Smooth muscle cell (in vitro differentiated cells): ENCODE measurements around the gene NUFIP2. TPM values are rescaled to one million over a fixed set of nuclear protein-coding genes. Genes with fewer than 3 reads are reported as not detected.
"Not testable (repeated sequence)": the region's sequence is repeated elsewhere in the genome, so short reads cannot be mapped to it uniquely, and the experiment has no call there.

Experiments
- DNase-seq: peaks from one replicate; lab custom pipeline; 2025; ENCODE audit not compliant: unreplicated experiment; lab: John Stamatoyannopoulos, UW
- H2AFZ ChIP-seq: fragments of 200-600 bp; sonication (generic); 2 replicates; pipeline ENCODE4 v1.6.0; 2016; ENCODE audit warnings: antibody characterized with exemption, low read depth, mild to moderate bottlenecking
- H3F3A ChIP-seq: fragments of 200-600 bp; sonication (generic); 2 replicates; pipeline ENCODE4 v1.6.0; 2017; ENCODE audit warnings: antibody characterized with exemption, low read depth
- H3K27ac ChIP-seq: fragments of 200-600 bp; sonication (generic); 2 replicates; pipeline ENCODE4 v1.5.1; 2016; ENCODE audit warnings: low read depth, mild to moderate bottlenecking
- H3K27me3 ChIP-seq: fragments of 200-600 bp; sonication (generic); 2 replicates; pipeline ENCODE4 v1.6.1; 2016; ENCODE audit warnings: low read depth, mild to moderate bottlenecking
- H3K36me3 ChIP-seq: fragments of 200-600 bp; sonication (generic); 2 replicates; pipeline ENCODE4 v1.5.1; 2016; ENCODE audit warnings: low read depth
- H3K4me1 ChIP-seq: fragments of 200-600 bp; sonication (generic); 2 replicates; pipeline ENCODE4 v1.5.1; 2016; ENCODE audit warnings: low read depth
- H3K4me2 ChIP-seq: fragments of 200-600 bp; sonication (generic); 2 replicates; pipeline ENCODE4 v1.6.0; 2016; ENCODE audit warnings: mild to moderate bottlenecking
- H3K4me3 ChIP-seq: fragments of 200-600 bp; sonication (generic); 2 replicates; pipeline ENCODE4 v1.5.1; 2016; ENCODE audit warnings: mild to moderate bottlenecking
- H3K79me2 ChIP-seq: fragments of 200-600 bp; sonication (generic); 2 replicates; pipeline ENCODE4 v1.6.0; 2016; ENCODE audit warnings: low read depth, mild to moderate bottlenecking
- H3K9ac ChIP-seq: fragments of 200-600 bp; sonication (generic); 2 replicates; pipeline ENCODE4 v1.6.0; 2016; ENCODE audit warnings: low read depth
- H3K9me3 ChIP-seq: fragments of 200-600 bp; sonication (generic); replicated peaks from 2 replicates; pipeline ENCODE4 v1.5.1; 2016; ENCODE audit warnings: low read depth
- H4K20me1 ChIP-seq: fragments of 200-600 bp; sonication (generic); 2 replicates; pipeline ENCODE4 v1.6.0; 2016; ENCODE audit warnings: low read depth
- WGBS: methylation state at CpG from one replicate; pipeline ENCODE4 v1.1.7; 2016; ENCODE audit warnings: low lambda C conversion rate; 5-methylcytosine and 5-hydroxymethylcytosine counted together
- polyA plus RNA-seq: library from polyadenylated mRNA; unstranded; fragments of >200 nt; fragmentation: Nextera tagmentation; extraction: Ambion mirVana; gene quantifications from 2 replicates; pipeline ENCODE4 v1.2.1, GENCODE V29; 2016
- total RNA-seq: library from RNA; depleted of rRNA; stranded (reverse); fragments of >200 nt; gene quantifications from 2 replicates; pipeline ENCODE4 v1.2.3, GENCODE V29; 2014
- TF ChIP-seq, protein P1 (sequence below): fragments of 200-600 bp; sonication (generic); IDR thresholded peaks from 2 replicates; pipeline ENCODE4 v1.5.1; 2017; ENCODE audit warnings: borderline replicate concordance, mild to moderate bottlenecking, antibody characterized with exemption; ENCODE audit not compliant: insufficient read depth, poor library complexity, severe bottlenecking

The NUFIP2 gene, protein sequence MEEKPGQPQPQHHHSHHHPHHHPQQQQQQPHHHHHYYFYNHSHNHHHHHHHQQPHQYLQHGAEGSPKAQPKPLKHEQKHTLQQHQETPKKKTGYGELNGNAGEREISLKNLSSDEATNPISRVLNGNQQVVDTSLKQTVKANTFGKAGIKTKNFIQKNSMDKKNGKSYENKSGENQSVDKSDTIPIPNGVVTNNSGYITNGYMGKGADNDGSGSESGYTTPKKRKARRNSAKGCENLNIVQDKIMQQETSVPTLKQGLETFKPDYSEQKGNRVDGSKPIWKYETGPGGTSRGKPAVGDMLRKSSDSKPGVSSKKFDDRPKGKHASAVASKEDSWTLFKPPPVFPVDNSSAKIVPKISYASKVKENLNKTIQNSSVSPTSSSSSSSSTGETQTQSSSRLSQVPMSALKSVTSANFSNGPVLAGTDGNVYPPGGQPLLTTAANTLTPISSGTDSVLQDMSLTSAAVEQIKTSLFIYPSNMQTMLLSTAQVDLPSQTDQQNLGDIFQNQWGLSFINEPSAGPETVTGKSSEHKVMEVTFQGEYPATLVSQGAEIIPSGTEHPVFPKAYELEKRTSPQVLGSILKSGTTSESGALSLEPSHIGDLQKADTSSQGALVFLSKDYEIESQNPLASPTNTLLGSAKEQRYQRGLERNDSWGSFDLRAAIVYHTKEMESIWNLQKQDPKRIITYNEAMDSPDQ
- total RNA-seq (50.3 and 61.2 TPM in 2 replicates), polyA plus RNA-seq (8.3 and 8.9 TPM in 2 replicates)

DNA sequence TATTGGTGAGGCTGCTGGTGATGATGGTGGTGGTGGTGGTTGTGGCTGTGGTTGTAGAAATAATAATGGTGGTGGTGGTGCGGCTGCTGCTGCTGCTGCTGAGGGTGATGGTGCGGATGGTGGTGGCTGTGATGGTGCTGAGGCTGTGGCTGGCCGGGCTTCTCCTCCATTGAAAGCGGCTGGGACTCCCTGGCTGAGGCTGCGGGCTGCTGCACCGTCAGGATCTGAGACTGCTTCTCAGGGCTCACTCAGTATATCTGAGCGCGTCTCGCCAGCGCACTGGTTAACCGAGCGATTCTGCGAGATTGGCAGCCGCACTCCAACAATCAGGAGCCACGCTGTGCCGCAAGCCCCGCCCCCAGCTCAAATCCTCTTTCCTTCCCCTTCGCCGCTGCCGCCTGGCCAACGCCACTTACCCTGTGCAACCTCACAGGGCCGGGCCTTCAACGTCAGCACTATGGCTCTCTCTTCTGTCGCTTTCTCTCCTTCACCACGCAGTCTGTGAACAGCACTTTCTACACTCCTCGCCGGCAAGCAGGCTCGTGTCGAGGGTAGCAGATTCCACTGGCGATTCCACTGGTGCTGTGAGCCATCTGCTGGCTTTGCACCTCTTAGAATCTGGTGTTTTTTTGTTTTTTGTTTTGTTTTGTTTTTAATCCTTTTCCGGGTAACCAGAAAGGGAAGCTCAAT is at the start of gene NUFIP2:
Gene NUFIP2 (minus strand): TSS at position 259 of the 690 bp plus-strand sequence. CDS start 89 bp downstream, at position 170.
- WGBS, result under 1% methylated on average over 29 of the region's 31 CpGs
- no peaks in the 10 kb centered on the region for H3K27me3 ChIP-seq
- peak within 1 kb of the TSS; percentile 95 for H2AFZ ChIP-seq

DNA sequence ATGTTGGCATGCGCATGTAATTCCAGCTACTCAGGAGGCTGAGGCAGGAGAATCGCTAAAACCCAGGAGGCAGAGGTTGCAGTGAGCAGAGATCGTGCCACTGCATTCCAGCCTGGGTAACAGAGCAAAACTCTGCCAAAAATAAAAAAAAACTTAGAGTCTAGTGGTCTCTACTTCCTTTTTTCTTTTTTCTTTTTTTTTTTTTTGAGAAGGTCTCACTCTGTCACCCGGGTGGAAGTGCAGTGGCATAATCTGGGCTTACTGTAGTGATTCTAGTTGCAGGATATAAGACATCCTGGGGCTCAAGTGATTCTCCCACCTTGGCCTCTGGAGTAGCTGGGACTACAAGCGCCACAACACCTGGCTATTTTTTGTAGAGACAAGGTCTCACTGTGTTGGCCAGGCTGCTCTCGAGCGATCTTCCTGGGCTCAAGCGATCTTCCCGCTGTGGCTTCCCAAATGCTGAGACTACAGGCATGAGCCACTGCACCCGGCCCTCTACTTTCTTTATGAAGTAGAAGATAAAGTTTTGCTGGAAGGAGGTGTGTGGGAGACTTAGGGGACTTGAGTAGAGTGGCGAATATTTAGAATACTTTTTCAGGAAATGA is 48.3 kb upstream of the NUFIP2 start:
- no peak overlapping the region for H3K27ac ChIP-seq
- no peaks in the 10 kb centered on the region for H4K20me1 ChIP-seq
- 90% methylated on average over 11 of the region's 11 CpGs for WGBS
- no peak for DNase-seq
- H3K4me1 ChIP-seq, result no peaks in the 10 kb centered on the region
- TF ChIP-seq, protein P1, sequence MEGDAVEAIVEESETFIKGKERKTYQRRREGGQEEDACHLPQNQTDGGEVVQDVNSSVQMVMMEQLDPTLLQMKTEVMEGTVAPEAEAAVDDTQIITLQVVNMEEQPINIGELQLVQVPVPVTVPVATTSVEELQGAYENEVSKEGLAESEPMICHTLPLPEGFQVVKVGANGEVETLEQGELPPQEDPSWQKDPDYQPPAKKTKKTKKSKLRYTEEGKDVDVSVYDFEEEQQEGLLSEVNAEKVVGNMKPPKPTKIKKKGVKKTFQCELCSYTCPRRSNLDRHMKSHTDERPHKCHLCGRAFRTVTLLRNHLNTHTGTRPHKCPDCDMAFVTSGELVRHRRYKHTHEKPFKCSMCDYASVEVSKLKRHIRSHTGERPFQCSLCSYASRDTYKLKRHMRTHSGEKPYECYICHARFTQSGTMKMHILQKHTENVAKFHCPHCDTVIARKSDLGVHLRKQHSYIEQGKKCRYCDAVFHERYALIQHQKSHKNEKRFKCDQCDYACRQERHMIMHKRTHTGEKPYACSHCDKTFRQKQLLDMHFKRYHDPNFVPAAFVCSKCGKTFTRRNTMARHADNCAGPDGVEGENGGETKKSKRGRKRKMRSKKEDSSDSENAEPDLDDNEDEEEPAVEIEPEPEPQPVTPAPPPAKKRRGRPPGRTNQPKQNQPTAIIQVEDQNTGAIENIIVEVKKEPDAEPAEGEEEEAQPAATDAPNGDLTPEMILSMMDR, result no peak
- H3K79me2 ChIP-seq, result no peaks in the 10 kb centered on the region
- peaks cover 5% of the 10 kb centered on the region for H3K27me3 ChIP-seq
- H3K9ac ChIP-seq, result no peak overlapping the region
- no peaks in the 10 kb centered on the region for H3K36me3 ChIP-seq
- H3K4me3 ChIP-seq, result no peak overlapping the region
- no peak overlapping the region for H2AFZ ChIP-seq
- H3K4me2 ChIP-seq, result no peak overlapping the region
- no peaks in the 10 kb centered on the region for H3K9me3 ChIP-seq
- no peaks in the 10 kb centered on the region for H3F3A ChIP-seq

More for the DNA sequence above, at the start of gene NUFIP2:
- H3K4me1 ChIP-seq, result peaks cover 14% of the 10 kb centered on the region
- peaks cover 6% of the 10 kb centered on the region for H3F3A ChIP-seq
- DNase-seq, result peak; percentile 93
- H3K9ac ChIP-seq, result peak within 1 kb of the TSS; percentile 95
- no peaks in the 10 kb centered on the region for H3K36me3 ChIP-seq
- H4K20me1 ChIP-seq, result peaks cover 38% of the 10 kb centered on the region
- no peaks in the 10 kb centered on the region for H3K9me3 ChIP-seq
- peak within 1 kb of the TSS; percentile 93 for H3K27ac ChIP-seq
- peaks cover 42% of the 10 kb centered on the region for H3K79me2 ChIP-seq
- H3K4me3 ChIP-seq, result peak within 1 kb of the TSS; percentile 84
- H3K4me2 ChIP-seq, result peak within 1 kb of the TSS; percentile 86
- TF ChIP-seq, protein P1, result no peak

DNA sequence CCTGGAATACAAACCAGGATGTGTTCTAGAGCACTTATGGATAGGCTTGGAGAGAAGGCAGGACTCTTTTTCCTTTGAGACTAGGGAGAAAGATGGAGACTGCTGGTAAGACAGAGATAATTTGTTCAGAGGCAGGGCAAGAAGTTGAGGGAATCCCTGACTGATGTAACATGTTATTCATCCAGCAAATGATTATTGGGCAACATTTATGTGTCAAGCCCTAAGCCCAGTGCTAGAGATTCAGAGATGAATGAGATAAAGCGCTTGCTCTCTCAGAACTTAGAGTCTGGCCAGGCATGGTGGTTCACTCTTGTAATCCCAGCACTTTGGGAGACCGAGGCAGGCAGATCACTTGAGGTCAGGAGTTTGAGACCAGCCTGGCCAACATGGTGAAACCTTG is 47.8 kb upstream of the NUFIP2 start:
- no peak for DNase-seq

DNA sequence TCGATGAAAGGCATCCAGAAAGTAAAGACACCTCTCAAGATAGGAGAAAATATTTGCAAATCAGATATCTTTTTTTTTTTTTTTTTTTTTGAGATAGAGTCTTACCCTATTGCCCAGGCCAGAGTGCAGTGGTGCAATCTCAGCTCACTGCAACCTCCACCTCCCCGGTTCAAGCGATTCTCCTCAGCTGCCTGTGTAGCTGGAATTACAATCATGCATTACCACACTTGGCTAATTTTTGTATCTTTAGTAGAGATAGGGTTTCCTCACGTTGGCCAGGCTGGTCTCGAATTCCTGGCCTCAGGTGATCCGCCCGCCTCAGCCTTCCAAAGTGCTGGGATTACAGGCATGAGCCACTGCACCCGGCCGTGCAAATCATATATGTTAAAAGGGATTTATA is 45.1 kb upstream of the NUFIP2 start:
- not testable (repeated sequence) for DNase-seq, H4K20me1 ChIP-seq, H3K4me3 ChIP-seq, H3K36me3 ChIP-seq, H3K4me1 ChIP-seq, H3K27ac ChIP-seq, H3K79me2 ChIP-seq, H3K9me3 ChIP-seq, H3K9ac ChIP-seq, H3F3A ChIP-seq, H2AFZ ChIP-seq, H3K4me2 ChIP-seq, H3K27me3 ChIP-seq
- WGBS, result 86% methylated on average over 9 of the region's 9 CpGs

More for the DNA sequence above, 47.8 kb upstream of the NUFIP2 start:
- no peaks in the 10 kb centered on the region for H4K20me1 ChIP-seq
- H3K4me1 ChIP-seq, result no peaks in the 10 kb centered on the region
- peaks cover 5% of the 10 kb centered on the region for H3K27me3 ChIP-seq
- H3K4me3 ChIP-seq, result no peak overlapping the region
- TF ChIP-seq, protein P1, result no peak
- no peak overlapping the region for H3K9ac ChIP-seq
- H3K9me3 ChIP-seq, result no peaks in the 10 kb centered on the region
- no peak overlapping the region for H2AFZ ChIP-seq
- H3K36me3 ChIP-seq, result no peaks in the 10 kb centered on the region
- no peak overlapping the region for H3K27ac ChIP-seq
- WGBS, result 73% methylated on average over 2 of the region's 2 CpGs
- no peak overlapping the region for H3K4me2 ChIP-seq
- no peaks in the 10 kb centered on the region for H3F3A ChIP-seq
- no peaks in the 10 kb centered on the region for H3K79me2 ChIP-seq
